ENCODE measurements around the gene CYTH3.
A peak's percentile ranks its signal among the peaks of the same experiment; 100 is the strongest.
"Not testable (repeated sequence)": the region's sequence is repeated elsewhere in the genome, so short reads cannot be mapped to it uniquely, and the experiment has no call there.

CYTH3 gene, protein sequence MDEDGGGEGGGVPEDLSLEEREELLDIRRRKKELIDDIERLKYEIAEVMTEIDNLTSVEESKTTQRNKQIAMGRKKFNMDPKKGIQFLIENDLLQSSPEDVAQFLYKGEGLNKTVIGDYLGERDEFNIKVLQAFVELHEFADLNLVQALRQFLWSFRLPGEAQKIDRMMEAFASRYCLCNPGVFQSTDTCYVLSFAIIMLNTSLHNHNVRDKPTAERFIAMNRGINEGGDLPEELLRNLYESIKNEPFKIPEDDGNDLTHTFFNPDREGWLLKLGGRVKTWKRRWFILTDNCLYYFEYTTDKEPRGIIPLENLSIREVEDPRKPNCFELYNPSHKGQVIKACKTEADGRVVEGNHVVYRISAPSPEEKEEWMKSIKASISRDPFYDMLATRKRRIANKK
- total RNA-seq: 8.6 to 20.4 (median 15.9) reads per million in 4 donors

DNA sequence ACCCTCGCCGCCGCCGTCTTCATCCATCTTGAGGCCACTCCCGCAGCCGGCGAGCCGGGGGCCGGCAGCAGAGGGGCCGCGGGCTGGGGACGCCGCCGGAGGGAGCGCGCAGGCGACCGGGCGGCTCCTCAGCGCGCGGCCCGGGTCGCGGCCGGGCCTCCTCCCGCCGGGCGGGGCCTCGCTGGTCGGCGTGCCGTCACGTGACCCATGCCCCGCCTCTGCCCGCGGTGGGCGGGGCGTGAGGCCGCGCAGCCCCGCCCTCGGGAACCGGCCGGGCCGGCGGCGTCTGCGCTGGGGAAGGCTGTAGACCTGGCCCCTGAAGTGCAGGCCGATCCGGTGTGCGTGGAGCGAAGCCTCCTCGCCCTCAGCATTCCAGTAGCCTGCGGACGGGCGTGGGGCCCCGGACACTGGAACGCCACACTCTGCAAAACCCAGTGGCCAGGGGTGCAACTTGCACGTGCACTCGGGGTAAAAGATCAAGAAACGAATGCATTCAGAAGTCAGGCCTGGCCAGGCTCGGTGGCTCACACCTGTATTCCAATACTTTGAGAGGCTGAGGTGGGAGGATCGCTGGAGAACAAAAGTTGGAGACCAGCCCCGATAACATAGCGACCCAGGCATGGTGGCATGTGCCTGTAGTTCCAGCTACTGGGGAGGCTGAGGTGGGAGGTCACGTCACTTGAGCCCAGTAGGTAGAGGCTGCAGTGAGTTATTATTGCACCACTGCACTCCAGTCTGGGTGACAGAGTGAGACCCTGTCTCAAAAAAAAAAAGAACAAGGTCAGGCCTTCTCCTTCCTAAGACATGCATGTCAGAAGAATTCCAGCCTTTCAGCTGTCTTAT is at the start of gene CYTH3:
Gene CYTH3 (minus strand): TSS at position 144 of the 843 bp plus-strand sequence. CDS start 117 bp downstream, at position 27.
- DNase-seq: peak; percentile 54 to 80 (median 68)

DNA sequence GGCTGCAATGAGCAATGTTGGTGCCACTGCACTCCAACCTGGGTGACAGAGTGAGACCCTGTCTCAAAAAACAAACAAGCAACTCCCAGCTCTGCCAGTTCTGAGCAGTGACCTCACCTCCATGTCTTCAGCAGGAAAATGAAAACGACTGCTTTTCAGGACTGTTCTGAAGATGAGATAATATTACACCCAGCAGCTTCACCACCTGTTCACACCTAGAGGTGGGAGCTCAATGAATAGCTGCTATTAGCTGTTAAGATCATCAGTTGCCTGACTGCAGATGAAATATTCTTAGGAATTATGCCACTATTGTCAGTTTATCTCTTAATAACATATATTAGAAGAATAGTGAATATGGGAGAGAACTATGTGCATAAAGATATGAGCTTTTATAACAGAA is 48.4 kb upstream of the CYTH3 start:
- no peak for DNase-seq

DNA sequence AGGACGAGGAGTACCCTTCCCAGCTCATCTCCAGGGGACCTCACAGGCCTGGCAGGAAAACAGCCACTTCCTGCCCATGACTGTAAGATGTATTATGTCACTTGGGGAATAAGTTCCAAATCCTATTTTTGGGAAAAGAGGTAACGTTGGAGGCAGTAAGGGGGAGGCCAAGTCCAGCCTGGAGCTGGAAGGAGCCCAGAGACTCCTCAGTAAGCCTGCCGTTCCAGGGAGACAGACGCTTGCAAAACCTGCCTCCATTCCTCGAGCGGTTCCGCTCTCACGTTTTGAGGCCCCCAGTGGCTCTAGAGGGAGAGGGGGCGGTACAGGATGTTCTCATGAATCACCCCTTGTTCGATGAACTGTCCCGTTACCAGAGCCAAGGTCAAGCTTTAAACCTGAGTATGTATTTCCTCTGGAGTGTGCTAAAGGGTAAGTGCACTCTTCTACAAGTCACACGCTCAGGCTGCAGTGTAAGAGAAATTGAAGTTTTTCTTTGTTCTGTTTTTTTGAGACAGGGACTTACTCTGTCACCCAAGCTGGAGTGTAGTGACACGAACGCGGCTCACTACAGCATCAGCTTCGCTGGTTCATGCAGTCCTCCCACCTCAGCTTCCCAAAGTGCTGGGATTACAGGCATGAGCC is 45.5 kb upstream of the CYTH3 start:
- no peak for DNase-seq

DNA sequence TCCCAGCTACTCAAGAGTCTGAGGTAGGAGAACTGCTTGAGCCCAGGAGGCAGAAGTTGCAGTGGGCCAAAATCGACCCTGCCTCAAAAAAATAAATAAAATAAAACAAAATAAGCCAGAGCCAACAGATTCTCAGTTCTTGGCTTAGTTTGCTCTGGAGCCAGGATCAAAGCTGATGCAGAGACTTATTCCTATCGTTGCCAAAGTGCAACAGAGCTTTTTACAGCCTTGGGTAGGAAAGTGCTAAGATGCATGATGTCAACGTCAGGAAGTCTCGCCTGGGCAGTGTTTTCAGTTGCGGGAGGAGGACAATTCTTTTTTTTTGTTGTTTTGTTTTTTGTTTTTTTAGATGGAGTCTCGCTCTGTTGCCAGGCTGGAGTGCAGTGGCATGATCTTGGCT is 43.8 kb upstream of the CYTH3 start:
- DNase-seq: no peak

DNA sequence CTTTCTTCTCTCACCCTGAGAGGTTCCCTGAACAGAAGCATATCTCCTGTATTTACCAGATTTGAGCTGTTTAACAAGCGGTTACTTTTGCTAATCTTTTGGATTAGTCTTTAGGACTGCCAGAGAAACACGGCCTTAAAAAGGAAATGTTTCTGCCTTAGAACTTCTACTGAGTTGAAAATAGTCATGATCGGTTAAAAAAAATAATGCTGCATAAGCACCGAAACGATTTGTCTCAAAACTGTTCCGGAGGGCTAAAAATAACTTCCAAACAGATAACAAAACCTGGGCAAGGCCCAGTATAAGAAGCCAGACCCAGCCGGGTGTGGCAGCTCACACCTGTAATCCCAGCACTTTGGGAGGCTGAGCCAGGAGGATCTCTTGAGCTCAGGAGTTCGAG is 43.3 kb upstream of the CYTH3 start:
- DNase-seq: no peak

DNA sequence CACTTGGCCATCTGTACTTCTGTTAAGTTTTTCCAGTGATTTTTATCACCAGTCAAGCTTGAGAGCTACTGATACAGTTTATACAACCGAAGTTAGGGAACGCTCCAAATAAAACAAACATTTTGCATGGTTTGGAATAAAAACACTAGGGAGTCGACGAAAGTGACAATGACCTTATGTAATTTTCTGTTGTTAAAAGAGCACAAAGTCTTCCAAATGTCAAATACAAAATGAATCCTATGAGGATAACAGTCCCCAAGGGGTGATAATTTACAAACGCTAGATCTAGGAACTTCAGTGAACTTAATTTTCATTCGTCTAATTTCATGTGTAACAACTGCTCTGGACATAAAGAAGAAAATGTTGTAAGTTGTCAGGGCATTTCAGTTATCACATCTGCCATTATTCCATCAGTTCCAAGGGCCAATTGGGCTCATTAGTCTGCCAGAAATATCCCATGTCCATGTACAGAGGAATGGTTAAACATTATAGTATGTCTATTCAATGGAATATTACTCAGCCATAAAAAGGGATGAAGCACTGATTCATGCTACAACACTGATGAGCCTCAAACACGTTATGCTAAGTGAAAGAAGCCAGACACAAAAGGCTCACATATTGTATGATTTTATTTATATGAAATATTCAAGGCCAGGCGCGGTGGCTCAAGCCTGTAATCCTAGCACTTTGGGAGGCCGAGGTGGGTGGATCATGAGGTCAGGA is 38.0 kb upstream of the CYTH3 start:
- DNase-seq: no peak

DNA sequence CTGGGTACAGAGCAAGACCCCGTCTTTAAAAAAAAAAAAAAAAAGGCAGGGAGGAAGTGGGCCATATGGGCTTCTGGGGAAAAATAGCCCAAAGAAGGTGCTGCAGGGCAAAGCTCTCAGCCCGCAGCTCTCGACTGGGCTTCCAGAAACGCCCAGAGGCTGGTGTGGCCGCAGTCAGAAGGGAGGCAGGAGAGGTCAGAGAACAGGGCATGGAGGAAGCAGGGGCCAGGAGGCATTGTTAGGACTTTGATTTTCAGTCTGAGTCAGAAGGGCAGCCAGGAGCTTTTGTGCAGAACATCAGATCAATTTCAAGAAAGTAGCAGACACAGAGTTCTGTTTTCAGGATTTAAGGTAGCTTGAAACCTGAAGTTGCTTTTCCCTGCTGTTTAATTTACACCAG is 35.3 kb upstream of the CYTH3 start:
- no peak for DNase-seq

DNA sequence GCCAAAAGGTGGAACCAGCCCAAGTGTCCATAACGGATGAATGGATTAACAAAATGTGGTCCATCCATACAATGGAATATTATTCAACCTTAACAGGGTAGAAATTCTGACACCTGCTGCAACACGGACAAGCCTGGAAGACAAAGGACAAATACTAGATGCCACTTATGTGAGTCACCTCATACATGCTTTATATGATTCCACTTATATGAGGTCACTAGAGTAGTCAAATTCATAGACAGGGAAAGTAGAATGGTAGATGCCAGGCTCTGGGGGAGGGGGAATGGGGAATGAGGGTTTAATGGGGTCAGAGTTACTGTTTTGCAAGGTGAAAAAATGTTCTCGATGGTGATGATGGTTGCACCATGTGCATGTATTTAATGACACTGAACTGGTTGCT is 34.0 kb upstream of the CYTH3 start:
- no peak for DNase-seq

DNA sequence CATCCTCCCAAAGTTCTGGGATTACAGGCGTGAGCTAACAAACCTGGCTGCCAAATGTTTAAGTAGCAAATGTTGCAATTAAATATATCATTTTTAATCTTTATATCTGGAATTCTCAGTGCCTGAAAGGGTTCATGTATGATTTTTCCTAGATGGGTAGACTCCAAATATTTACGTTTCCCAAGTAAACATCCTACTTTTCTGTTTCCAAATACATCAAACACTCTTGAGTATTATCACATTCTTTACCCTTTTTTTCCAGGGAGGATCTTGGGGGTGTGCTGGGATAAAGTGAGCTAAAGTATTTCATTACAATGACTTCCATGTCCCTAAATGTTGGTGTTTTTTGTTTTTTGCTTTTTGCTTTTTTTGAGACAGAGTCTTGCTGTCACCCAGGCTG is 32.9 kb upstream of the CYTH3 start:
- no peak for DNase-seq

DNA sequence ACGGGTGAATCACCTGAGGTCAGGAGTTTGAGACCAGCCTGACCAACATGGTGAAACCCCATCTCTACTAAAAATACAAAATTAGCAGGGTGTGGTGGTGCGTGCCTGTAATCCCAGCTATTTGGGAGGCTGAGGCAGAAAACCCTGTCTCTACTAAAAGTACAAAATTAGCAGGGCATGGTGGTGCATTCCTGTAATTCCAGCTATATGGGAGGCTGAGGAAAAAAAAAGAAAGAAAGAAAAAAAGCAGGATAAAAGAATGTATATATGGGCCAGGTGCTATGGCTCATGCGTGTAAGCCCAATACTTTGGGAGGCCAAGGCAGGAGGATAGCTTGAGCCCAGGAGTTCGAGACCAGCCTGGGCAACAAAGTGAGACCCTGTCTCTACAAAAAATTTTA is 29.0 kb upstream of the CYTH3 start:
- DNase-seq: not testable (repeated sequence)

DNA sequence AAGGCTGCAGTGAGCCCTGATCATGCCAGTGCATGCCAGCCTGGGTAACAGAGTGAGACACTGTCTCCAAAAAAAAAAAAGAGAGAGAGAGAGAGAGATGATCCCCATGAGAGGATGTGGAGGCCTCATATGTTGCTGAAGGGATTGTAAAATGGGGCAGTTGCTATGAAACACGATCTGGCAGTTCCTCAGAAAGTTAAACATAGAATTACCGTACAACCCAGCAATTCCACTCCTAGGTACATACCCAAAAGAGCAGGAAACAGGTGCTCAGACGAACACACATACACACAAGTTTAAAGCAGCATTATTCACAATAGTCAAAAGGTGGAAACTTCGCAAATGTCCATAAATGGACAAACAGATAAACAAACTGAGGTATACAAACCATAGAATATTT is 27.4 kb upstream of the CYTH3 start:
- DNase-seq: no peak

DNA sequence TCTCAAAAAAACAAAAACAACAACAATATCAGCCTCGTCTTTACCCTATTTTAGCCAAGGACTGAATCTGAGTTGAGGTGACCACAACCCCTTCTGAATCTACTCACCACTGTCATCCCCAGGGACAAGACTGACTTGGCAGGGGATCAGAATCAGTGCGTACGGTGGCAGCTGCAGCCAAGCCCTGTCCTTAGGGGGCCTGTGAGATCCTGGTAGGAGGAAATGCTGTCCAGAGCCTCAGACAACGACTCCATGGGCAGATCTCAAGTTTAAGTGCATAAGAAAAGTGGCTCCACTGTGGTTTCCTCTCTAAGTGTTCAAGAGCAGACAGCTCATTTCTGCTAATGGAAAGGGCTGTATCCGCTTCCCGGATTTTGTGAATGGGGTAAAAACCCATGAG is 22.4 kb upstream of the CYTH3 start:
- DNase-seq: no peak

DNA sequence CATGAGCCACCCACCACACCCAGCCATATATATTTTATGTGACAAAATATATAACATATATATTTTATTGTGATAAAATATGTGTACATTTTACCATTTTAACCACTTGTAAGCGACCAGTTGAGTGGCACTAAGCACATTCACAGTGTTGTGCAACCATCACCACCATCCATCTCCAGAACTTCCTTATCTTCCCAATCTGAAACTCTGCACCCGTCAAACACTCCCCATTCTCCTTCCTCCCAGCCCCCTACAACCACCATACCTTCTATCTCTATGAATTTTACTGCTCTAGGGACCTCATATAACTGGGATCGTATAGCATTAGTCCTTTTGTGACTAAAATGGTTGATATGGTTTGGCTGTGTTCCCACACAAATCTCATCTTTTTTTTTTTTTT is 20.8 kb upstream of the CYTH3 start:
- no peak for DNase-seq

DNA sequence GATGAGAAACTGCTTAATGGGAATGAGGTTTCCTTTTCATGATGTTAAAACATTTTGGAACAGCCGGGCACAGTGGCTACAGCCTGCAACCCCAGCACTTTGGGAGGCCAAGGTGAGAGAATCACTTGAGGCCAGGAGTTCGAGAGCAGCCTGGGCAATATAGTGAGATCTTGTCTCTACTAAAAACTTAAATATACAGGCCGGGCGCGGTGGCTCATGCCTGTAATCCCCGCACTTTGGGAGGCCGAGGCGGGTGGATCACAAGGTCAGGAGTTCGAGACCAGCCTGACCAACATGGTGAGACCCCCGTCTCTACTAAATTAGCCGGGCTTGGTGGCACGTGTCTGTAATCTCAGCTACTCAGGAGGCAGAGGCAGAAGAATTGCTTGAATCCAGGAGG is 19.5 kb upstream of the CYTH3 start:
- DNase-seq: not testable (repeated sequence)

DNA sequence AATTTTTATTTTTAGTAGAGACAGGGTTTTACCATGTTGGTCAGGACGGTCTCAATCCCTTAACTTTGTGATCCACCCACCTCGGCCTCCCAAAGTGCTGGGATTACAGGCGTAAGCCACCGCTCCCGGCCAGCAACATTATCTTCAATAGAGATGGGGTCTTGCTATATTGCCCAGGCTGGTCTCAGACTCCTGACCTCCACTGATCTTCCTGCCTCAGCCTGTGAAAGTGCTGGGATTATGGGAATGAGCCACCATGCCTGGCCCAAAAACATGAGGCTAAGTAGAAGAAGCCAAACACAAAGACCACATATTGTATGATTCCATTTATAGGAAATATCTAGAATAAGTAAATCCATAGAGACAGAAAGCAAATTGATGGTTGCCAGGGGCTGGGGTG is 19.1 kb upstream of the CYTH3 start:
- no peak for DNase-seq

DNA sequence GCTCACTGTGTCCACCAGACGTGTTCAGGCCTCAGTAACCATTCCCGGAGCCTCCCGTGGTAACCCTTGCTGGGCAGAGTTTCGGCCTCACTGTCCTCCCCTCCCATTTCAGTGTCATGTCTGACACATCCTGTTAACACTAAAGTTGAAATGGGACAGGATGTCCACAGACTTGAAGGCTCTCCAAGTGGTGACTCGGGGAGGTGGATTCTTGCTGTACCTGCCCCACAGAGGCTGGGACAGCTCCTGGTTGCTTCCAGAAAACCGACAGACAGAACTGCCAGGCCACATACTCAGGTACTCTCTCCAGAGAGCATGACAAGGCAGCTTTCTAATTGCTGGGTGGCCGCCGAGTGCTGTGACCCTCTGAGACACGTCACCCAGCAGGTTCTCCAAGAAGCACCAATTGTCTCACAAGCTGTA is 17.9 kb upstream of the CYTH3 start:
- DNase-seq: no peak

DNA sequence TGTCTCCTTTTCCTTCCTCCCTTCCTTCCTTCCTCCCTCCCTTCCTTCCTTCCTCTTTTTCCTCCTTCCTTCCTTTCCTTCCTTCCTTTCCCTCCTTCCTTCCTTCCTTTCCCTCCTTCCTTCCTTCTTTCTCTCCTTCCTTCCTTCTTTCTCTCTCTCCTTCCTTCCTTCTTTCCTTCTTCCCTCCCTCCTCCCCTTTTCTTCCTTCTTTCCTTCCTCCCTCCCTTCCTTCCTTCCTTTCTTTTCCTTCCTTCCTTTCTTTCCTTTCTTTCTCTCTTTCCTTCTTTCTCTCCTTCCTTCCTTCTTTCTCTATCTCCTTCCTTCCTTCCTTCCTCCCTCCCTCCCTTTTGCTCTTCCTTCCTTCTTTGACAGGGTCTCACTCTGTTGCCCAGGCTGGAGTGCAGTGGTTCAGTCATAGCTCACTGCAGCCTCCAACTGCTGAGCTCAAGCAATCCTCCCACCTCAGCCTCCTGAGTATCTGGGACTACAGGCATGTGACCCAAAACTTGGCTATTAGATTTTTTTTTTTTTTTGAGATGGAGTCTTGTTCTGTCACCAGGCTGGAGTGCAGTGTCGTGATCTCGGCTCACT is 15.9 kb upstream of the CYTH3 start:
- no peak for DNase-seq

DNA sequence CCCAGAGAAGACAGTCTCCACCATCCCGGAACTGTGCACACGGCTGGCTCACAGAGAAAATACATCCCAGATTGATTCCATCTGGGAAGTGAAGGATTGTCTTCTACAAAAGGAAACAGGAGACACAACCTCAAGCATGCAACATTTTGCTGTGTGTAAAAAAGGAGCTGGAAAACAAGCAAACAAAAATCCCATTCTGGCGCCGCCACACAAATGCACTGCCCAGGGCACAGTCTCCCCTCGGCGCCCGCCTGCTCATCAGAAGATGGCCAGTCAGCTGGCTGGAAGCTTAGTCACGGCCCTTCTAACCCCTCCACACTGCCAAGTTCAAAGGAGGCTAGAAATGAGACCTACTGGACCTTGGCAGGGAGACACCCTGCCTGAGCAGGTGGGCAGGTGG is 14.1 kb upstream of the CYTH3 start:
- DNase-seq: no peak

DNA sequence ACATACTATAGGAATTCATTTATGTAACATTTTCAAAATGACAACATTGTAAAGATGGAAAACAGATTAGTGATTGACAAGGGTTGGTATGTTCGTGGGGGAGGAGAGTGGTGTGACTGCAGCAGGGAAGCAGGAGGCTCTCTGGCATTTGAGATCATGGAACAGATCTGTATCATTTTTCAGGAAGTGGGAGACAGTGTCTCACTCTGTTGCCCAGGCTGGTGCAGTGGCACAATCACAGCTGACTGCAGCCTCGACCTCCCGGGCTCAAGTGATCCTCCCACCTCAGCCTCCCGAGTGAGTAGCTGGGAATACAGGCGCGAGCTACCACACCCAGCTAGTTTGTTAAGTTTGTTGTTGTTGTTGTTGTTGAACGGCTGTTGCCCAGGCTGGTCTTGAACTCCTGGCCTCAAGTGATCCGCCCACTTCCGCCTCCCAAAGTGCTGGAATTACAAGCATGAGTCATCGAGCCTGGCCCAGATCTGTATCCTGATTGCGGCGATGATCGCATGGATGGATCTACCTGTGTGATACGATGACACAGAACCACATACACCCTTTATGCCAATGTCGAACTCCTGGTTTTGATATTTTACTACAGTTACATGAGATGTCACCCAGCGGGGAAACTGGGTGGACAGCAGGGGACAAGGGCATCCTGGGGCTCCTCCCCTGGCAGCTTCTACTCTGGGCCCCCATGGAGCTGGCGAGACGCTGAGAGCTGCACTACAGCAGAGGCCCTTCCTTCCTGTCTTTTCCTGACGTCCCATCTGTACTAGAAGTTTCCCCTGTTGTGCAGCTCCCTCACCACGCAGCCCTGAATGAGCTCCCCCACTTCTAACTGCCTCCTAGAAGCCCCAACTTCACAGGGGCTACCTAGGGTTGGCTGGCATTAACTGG is 12.3 kb upstream of the CYTH3 start:
- no peak for DNase-seq

DNA sequence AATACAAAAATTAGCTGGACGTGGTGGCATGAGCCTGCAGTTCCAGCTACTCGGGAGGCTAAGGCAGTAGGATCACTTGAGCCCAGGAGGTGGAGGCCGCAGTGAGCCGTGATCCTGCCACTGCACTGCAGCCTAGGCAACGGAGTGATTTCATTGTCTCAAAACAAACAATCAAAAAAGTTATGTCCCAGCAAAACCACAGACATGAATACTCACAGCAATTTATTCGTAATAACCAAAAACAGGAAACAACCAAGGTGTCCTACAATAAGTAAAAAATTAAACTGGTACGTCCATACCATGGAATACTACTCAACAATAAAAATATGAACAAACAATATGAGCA is 11.6 kb upstream of the CYTH3 start:
- DNase-seq: no peak

DNA sequence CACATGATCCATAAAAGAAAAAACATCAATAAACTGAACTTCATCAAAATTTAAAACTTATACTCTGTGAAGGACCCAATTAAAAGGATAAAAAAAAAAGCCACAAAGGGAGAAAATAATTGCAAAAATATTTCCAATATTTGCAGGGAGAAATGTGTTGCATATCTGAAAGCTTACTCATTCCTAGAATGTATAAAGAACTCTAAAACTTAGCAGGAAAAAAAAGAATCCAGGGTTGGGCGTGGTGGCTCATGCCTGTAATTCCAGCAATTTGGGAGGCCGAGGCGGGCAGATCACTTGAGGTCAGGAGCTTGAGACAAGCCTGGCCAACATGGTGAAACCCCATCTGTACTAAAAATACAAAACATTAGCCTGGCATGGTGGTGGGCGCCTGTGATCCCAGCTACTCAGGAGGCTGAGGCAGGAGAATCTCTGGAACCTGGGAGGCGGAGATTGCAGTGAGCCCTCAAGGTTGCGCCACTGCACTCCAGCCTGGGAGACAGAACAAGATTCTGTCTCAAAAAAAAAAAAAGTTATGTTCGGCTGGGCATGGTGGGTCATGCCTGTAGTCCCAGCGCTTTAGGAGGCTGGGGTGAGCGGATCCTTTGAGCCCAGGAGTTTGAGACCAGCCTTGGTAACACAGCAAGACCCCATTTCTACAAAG is 11.1 kb upstream of the CYTH3 start:
- DNase-seq: not testable (repeated sequence)

All from T-helper 1 cell (primary cell).